ENCODE data around the gene MUC5B. TPM values are rescaled to one million over a fixed set of nuclear protein-coding genes. Genes with fewer than 3 reads are reported as not detected.

MUC5B gene
- total and polyA plus RNA-seq, 2 donors (not counting 1 experiment from before 2014, with no cell fraction given): not detected

DNA sequence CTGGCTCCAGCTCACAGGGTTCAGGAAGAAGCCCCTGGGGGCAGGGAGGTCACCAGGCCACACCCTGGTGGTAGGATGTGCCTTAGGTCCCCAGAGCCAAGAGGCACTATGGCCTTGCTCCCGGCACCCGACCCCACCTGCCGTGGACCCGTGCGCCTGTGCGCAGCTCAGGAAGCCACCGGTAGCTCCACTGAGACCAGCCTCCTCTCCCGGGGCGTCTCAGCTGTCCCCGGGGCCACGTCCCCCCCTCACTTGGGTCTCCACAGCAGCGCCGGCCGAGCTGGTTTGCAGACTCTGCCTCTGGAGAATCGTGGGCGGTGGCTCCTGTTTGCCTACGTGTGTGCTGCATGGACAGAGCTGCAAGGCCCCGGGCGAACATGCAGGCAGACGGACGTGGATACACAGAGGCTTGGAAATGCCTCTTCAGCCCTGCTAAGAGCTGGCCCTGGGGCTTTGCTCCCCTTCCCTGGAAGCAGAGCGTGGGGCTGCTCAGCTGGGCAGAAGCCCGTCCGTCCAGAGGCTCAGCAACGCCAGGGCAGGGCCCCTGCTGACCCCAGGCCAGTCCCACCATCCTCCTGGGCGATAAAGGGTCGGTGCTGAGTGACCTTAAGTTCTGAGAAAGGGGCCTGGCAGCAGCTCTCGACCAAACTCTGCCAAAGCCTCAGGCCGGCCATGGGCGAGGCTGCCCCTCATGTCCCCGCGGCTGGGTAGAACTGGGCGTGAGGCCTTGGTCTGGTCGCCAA is 15.3 kb upstream of the MUC5B start:
- ChIA-PET POLR2A (no interaction called here), CTCF (no interaction called here)
- 90% methylated on average over 34 of the region's 34 CpGs for WGBS (ENCODE audit: insufficient coverage)
- no peak overlapping the region for H3K4me2 ChIP-seq (replicated peaks; ENCODE audit: low read depth, low read length, poor library complexity, severe bottlenecking)
- Mint-ChIP-seq H3K27ac (no peak overlapping the region), H3K9me3 (ENCODE audit: insufficient read depth) (peaks cover 14% of the 10 kb centered on the region), H3K27me3 (peaks cover 8% of the 10 kb centered on the region), H3K4me1 (no peaks in the 10 kb centered on the region), H3K4me3 (no peak overlapping the region)
- H3K27me3 ChIP-seq (replicated peaks in 1 of 4; ENCODE audit: control extremely low read depth in 1 of 4, control insufficient read depth in 3 of 4, insufficient read depth in 4 of 4, low read length in 3 of 4): peaks cover 0 to 13% (median 0%) of the 10 kb centered on the region in 4 experiments
- peaks cover 0 to 23% (median 18%) of the 10 kb centered on the region in 3 donors for H3K9me3 ChIP-seq (ENCODE audit: control extremely low read depth in 1 of 3, control insufficient read depth in 2 of 3, insufficient read depth in 1 of 3, low read length in 2 of 3)
- no peak overlapping the region for H3K27ac ChIP-seq (ENCODE audit: low read length in 2 of 2)
- DNase-seq (no peak), ATAC-seq (ENCODE audit: low read depth) (no peak)
- intact Hi-C loops (cut with micrococcal nuclease): no loop called here
- peaks cover 0 to 6% of the 10 kb centered on the region in 2 donors for H3K4me1 ChIP-seq (ENCODE audit: control insufficient read depth in 2 of 2, insufficient read depth in 2 of 2, low read length in 2 of 2)
- no peaks in the 10 kb centered on the region for H4K20me1 ChIP-seq (ENCODE audit: control insufficient read depth, insufficient read depth, low read length, poor library complexity, severe bottlenecking)
- no peak for TF ChIP-seq EZH2 (IDR thresholded peaks at IDR 0.05; ENCODE audit: borderline replicate concordance, insufficient read depth, low read depth, low read length, poor library complexity, severe bottlenecking)
- H2AFZ ChIP-seq (ENCODE audit: insufficient read depth, low read depth, low read length, poor library complexity, severe bottlenecking): no peak overlapping the region
- H3K36me3 ChIP-seq (replicated peaks in 1 of 2; ENCODE audit: control extremely low read depth in 1 of 2, control insufficient read depth in 1 of 2, extremely low read depth in 1 of 2, insufficient read depth in 2 of 2, low read length in 1 of 2): no peaks in the 10 kb centered on the region
- H3K79me2 ChIP-seq (ENCODE audit: control insufficient read depth, insufficient read depth, low read length): no peaks in the 10 kb centered on the region
- H3K4me3 ChIP-seq (ENCODE audit: control extremely low read depth in 1 of 5, extremely low read depth in 1 of 5, insufficient read depth in 1 of 5, low read depth in 2 of 5, low read length in 4 of 5): no peak overlapping the region
- no peak overlapping the region for H3K9ac ChIP-seq (ENCODE audit: low read length)

DNA sequence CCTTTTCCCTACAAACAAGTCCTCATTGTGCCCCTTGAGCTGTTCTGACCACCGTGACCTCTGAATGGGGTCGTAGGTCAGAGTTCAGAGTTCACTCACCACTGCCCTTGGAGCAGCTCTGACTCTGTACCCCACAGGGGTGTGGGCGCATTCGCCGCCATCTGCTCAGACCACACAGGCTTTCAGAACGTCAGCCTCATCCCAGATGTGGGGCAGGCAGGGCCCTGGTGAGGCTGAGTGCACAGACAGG is 14.8 kb upstream of the MUC5B start:
- DNase-seq: no peak
- TF ChIP-seq EZH2 (IDR thresholded peaks at IDR 0.05; ENCODE audit: borderline replicate concordance, insufficient read depth, low read depth, low read length, poor library complexity, severe bottlenecking): no peak
- TF ChIP-seq, protein P1, sequence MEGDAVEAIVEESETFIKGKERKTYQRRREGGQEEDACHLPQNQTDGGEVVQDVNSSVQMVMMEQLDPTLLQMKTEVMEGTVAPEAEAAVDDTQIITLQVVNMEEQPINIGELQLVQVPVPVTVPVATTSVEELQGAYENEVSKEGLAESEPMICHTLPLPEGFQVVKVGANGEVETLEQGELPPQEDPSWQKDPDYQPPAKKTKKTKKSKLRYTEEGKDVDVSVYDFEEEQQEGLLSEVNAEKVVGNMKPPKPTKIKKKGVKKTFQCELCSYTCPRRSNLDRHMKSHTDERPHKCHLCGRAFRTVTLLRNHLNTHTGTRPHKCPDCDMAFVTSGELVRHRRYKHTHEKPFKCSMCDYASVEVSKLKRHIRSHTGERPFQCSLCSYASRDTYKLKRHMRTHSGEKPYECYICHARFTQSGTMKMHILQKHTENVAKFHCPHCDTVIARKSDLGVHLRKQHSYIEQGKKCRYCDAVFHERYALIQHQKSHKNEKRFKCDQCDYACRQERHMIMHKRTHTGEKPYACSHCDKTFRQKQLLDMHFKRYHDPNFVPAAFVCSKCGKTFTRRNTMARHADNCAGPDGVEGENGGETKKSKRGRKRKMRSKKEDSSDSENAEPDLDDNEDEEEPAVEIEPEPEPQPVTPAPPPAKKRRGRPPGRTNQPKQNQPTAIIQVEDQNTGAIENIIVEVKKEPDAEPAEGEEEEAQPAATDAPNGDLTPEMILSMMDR (IDR thresholded peaks at IDR 0.05): no peak
- WGBS (ENCODE audit: insufficient coverage): 92% methylated on average over 6 of the region's 6 CpGs
- ChIA-PET POLR2A (no interaction called here), CTCF (no interaction called here)
- H4K20me1 ChIP-seq (ENCODE audit: control insufficient read depth, insufficient read depth, low read length, poor library complexity, severe bottlenecking): no peaks in the 10 kb centered on the region
- peaks cover 0 to 8% (median 0%) of the 10 kb centered on the region in 4 experiments for H3K27me3 ChIP-seq (replicated peaks in 1 of 4; ENCODE audit: control extremely low read depth in 1 of 4, control insufficient read depth in 3 of 4, insufficient read depth in 4 of 4, low read length in 3 of 4)
- H2AFZ ChIP-seq (ENCODE audit: insufficient read depth, low read depth, low read length, poor library complexity, severe bottlenecking): no peak overlapping the region
- Mint-ChIP-seq H3K4me3 (no peak overlapping the region), H3K9me3 (ENCODE audit: insufficient read depth) (peaks cover 14% of the 10 kb centered on the region), H3K4me1 (no peaks in the 10 kb centered on the region), H3K27ac (no peak overlapping the region), H3K27me3 (peaks cover 8% of the 10 kb centered on the region)
- H3K9me3 ChIP-seq (ENCODE audit: control extremely low read depth in 1 of 3, control insufficient read depth in 2 of 3, insufficient read depth in 1 of 3, low read length in 2 of 3): peaks cover 0 to 23% (median 18%) of the 10 kb centered on the region in 3 donors
- no peaks in the 10 kb centered on the region for H3K36me3 ChIP-seq (replicated peaks in 1 of 2; ENCODE audit: control extremely low read depth in 1 of 2, control insufficient read depth in 1 of 2, extremely low read depth in 1 of 2, insufficient read depth in 2 of 2, low read length in 1 of 2)
- peaks cover 0 to 2% of the 10 kb centered on the region in 2 donors for H3K4me1 ChIP-seq (ENCODE audit: control insufficient read depth in 2 of 2, insufficient read depth in 2 of 2, low read length in 2 of 2)
- no peaks in the 10 kb centered on the region for H3K79me2 ChIP-seq (ENCODE audit: control insufficient read depth, insufficient read depth, low read length)
- no peak overlapping the region for H3K4me2 ChIP-seq (replicated peaks; ENCODE audit: low read depth, low read length, poor library complexity, severe bottlenecking)
- H3K9ac ChIP-seq (ENCODE audit: low read length): no peak overlapping the region
- intact Hi-C loops (cut with micrococcal nuclease): no loop called here
- ATAC-seq (ENCODE audit: low read depth): no peak
- H3K27ac ChIP-seq (ENCODE audit: low read length in 2 of 2): no peak overlapping the region
- no peak overlapping the region for H3K4me3 ChIP-seq (ENCODE audit: control extremely low read depth in 1 of 5, extremely low read depth in 1 of 5, insufficient read depth in 1 of 5, low read depth in 2 of 5, low read length in 4 of 5)

Data from B cell (primary cell).